Panc1 (cell line): ENCODE results near the gene BDP1. TPM values are rescaled to one million over a fixed set of nuclear protein-coding genes. Genes with fewer than 3 reads are reported as not detected.

Experiments used
- ATAC-seq: fragments of 200-7000 bp; cut with Tn5 transposase; 2 replicates; pipeline ENCODE4 v1.9.1; 2020; ENCODE audit warnings: mild to moderate bottlenecking, moderate library complexity
- BruUV-seq: library from RNA; stranded (reverse); fragments of 400-500 nt; replicated peaks from 2 replicates; lab custom pipeline; 2021; lab: Mats Ljungman, UMichigan
- CTCF ChIA-PET: fragments of 300-600 bp; sonication (Branson Sonifier 250); formaldehyde crosslinking; loops from one replicate; lab custom pipeline; 2022; ENCODE audit warnings: antibody characterized with exemption; lab: Charles Lee
- POLR2A ChIA-PET: fragments of 300-600 bp; sonication (Branson Sonifier 250); formaldehyde crosslinking; loops from one replicate; lab custom pipeline; 2022; ENCODE audit warnings: antibody characterized with exemption; lab: Charles Lee
- DNase-seq: peaks from one replicate; pipeline ENCODE4 v3.0.0-alpha.2; 2010; ENCODE audit warnings: low read depth, low spot score
- H3K27ac ChIP-seq: 2 replicates; pipeline ENCODE4 v1.5.1; 2011; ENCODE audit warnings: mild to moderate bottlenecking, low read length, inconsistent platforms
- H3K27me3 ChIP-seq: fragments of 200-500 bp; sonication (Bioruptor generic); 2 replicates; pipeline ENCODE4 v1.6.0; 2014; ENCODE audit warnings: low read length, inconsistent platforms; ENCODE audit not compliant: control insufficient read depth, insufficient read depth
- H3K36me3 ChIP-seq: fragments of 200-500 bp; sonication (Bioruptor generic); 2 replicates; pipeline ENCODE4 v1.5.1; 2014; ENCODE audit warnings: inconsistent platforms, mild to moderate bottlenecking, low read length, moderate library complexity; ENCODE audit not compliant: control insufficient read depth, insufficient read depth
- H3K4me1 ChIP-seq: 2 replicates; pipeline ENCODE4 v1.5.1; 2011; ENCODE audit warnings: inconsistent platforms, mild to moderate bottlenecking, low read length, moderate library complexity; ENCODE audit not compliant: control insufficient read depth, insufficient read depth
- H3K4me3 ChIP-seq, 2 experiments: 2 replicates each; pipeline ENCODE4 v1.5.1; 2011 to 2012; ENCODE audit warnings: low read depth in 2 of 2, low read length in 2 of 2, mild to moderate bottlenecking in 2 of 2, inconsistent platforms in 1 of 2, moderate library complexity in 1 of 2
- H3K9me3 ChIP-seq: fragments of 200-500 bp; sonication (Bioruptor generic); 2 replicates; pipeline ENCODE4 v1.5.1; 2014; ENCODE audit warnings: low read depth, mild to moderate bottlenecking, inconsistent platforms, low read length, moderate library complexity; ENCODE audit not compliant: control insufficient read depth, insufficient read depth
- CTCF ChIP-seq: fragments of 450-650 bp; IDR thresholded peaks from 2 replicates; pipeline ENCODE4 v1.5.1; 2017; ENCODE audit warnings: mild to moderate bottlenecking
- POLR2AphosphoS5 ChIP-seq: IDR thresholded peaks from 2 replicates; pipeline ENCODE4 v1.6.1; 2012; ENCODE audit warnings: mild to moderate bottlenecking, low read depth, low read length, moderate library complexity
- REST ChIP-seq, 2 experiments: IDR thresholded peaks; 2 replicates each; pipeline ENCODE4 v1.6.1; 2011 to 2012; ENCODE audit warnings: low read depth in 2 of 2, control low read depth in 1 of 2, low read length in 1 of 2, mild to moderate bottlenecking in 1 of 2, moderate library complexity in 1 of 2; ENCODE audit not compliant: insufficient read depth in 1 of 2
- SIN3A ChIP-seq: IDR thresholded peaks from 2 replicates; pipeline ENCODE4 v1.6.1; 2012; ENCODE audit warnings: low read depth, mild to moderate bottlenecking, low read length, moderate library complexity, borderline replicate concordance; ENCODE audit not compliant: insufficient read depth
- TCF7L2 ChIP-seq: IDR thresholded peaks from 2 replicates; pipeline ENCODE4 v1.6.1; 2011; ENCODE audit warnings: mild to moderate bottlenecking, low read depth, low read length, inconsistent platforms
- in situ Hi-C: cut with HindIII; loops from 2 replicates; pipeline ENCODE4 v1.10.0; 2016; ENCODE audit warnings: low sequenced_read_pairs, low pct_unique_long_range_greater_than_20kb
- intact Hi-C: fragments of 100-400 bp; cut with micrococcal nuclease; formaldehyde crosslinking; loops from one replicate; pipeline ENCODE4 v1.10.0; 2022; ENCODE audit not compliant: unreplicated experiment
- total RNA-seq: library from RNA; stranded (reverse); gene quantifications from one replicate; pipeline ENCODE4 v1.2.1, GENCODE V29; 2021; ENCODE audit not compliant: unreplicated experiment

The BDP1 gene
- total RNA-seq, 1 experiment from 2014 or later: 30.7 TPM

GRCh38 chr5:71533142-71533541 lies 77.7 kb downstream of the BDP1 start:
- POLR2A ChIA-PET: no interaction called here
- Histone ChIP-seq H3K27ac (no peak overlapping the region), H3K27me3 (no peaks in the 10 kb centered on the region), H3K4me3 (no peak overlapping the region), H3K36me3 (peaks cover 11% of the 10 kb centered on the region), H3K9me3 (no peaks in the 10 kb centered on the region), H3K4me1 (no peaks in the 10 kb centered on the region)
- DNase-seq (peak; percentile 2), ATAC-seq (no peak)
- BruUV-seq: no TSS peak
- in situ Hi-C loops: no loop called here
- CTCF ChIA-PET: no interaction called here
- intact Hi-C loops: no loop called here
- TF ChIP-seq REST (IDR thresholded peaks at IDR 0.05; ENCODE audit: insufficient read depth in 1 of 2, low read depth in 2 of 2, low read length in 1 of 2): no peak
- TF ChIP-seq POLR2AphosphoS5: no peak
- no peak for TF ChIP-seq CTCF
- TF ChIP-seq SIN3A: no peak
- TF ChIP-seq TCF7L2: no peak

GRCh38 chr5:71533615-71534014 lies 78.2 kb downstream of the BDP1 start:
- no peak overlapping the region for H3K27ac ChIP-seq
- peaks cover 11% of the 10 kb centered on the region for H3K36me3 ChIP-seq
- H3K4me3 ChIP-seq: no peak overlapping the region
- CTCF ChIA-PET: no interaction called here
- no TSS peak for BruUV-seq
- in situ Hi-C loops (no loop called here), intact Hi-C loops (no loop called here)
- TF ChIP-seq TCF7L2 (no peak), CTCF (no peak), SIN3A (no peak), REST (IDR thresholded peaks at IDR 0.05; ENCODE audit: insufficient read depth in 1 of 2, low read depth in 2 of 2, low read length in 1 of 2) (no peak), POLR2AphosphoS5 (no peak)
- DNase-seq: peak; percentile 27
- POLR2A ChIA-PET: no interaction called here
- ATAC-seq: no peak
- no peaks in the 10 kb centered on the region for H3K9me3 ChIP-seq
- no peaks in the 10 kb centered on the region for H3K4me1 ChIP-seq
- H3K27me3 ChIP-seq: no peaks in the 10 kb centered on the region
